ENCODE measurements around the gene MBOAT1.
"Not testable (repeated sequence)": the region's sequence is repeated elsewhere in the genome, so short reads cannot be mapped to it uniquely, and the experiment has no call there.

The MBOAT1 gene

DNA sequence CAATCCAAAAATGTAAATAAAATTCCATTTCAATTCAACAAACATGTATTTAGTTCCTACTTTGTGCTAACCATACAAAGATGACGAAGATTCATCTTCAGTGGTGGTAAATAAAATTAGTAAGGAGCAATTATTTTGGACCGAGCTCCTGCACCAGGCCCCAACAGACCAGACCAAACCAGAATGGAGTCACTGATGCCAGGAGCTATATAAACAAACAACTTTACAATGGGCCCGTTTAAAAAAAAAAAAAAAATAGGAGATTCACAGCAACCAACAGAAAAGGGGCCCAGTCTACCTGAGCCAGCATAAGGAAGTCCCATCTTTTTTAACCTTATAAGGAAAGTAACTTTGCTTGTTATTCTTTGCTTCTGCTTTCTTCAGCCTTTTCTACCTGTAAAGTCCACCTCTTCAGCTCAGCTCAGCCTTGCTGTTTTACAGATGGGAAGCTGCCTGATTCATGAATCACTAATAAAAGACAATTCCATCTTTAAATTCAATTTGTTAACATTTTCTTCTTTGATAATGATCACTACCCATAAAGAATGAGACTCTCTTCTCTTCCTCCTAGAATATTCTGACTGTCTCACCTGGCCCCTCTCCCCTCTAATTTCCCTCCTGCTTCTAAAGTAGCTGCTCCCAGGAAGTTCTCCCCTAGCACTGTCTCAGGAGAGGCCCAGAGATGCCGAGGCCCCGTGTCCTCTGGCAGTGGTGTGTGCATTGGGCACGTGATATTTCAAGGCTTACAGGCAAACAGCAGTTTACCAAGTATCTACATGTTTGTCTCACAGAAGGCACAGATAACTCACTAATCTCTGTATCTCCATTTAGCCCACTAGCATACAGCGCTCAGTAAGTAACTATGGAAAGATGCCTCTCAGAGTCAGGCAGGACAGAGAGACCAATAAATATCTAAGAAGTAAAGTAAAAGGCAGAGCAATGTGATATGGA is 8.4 kb downstream of the MBOAT1 start:
- no peak for DNase-seq (ENCODE audit: low read depth)

DNA sequence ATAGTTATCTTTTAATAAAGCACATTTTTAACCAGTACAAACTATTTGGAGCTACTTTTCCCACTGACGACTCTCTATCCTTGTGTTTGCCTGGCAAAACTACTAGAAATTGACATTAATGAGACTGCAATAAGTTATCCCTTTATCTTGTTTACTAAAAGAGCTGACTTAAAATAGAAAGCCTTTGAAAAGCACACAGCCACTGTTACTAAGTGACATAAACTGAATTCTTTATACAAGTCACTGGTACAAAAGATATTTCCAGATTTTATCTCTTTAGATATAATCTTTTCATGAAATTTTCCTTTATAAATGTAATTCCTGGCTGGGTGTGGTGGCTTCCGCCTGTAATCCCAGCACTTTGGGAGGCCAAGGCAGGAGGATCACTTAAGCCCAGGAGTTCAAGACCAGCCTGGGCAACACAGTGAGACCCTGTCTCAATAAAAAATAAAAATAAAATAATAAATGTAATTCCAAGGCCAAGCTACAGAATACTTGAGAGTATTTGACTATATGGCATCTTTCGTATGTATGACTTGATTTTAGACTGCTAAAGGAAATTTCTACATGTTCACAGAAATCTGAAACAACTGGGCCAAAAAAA is 9.5 kb downstream of the MBOAT1 start:
- DNase-seq (ENCODE audit: low read depth), result no peak

DNA sequence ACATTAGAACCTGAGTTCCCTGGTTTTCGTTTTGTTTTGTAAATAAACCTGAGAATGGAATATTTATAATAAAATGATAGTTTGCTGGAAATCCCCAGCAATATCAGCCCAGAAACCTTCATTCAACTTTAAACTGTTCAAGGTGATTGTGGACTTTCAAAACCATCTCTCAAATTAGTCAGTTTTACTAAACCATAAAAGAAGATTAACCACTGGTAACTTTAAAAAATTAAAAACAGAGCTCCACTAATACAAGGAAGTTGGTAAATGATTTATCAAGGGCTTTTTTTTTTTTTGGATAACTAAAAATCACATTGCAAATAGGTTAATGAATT is 10.0 kb downstream of the MBOAT1 start:
- DNase-seq (ENCODE audit: low read depth), result no peak

DNA sequence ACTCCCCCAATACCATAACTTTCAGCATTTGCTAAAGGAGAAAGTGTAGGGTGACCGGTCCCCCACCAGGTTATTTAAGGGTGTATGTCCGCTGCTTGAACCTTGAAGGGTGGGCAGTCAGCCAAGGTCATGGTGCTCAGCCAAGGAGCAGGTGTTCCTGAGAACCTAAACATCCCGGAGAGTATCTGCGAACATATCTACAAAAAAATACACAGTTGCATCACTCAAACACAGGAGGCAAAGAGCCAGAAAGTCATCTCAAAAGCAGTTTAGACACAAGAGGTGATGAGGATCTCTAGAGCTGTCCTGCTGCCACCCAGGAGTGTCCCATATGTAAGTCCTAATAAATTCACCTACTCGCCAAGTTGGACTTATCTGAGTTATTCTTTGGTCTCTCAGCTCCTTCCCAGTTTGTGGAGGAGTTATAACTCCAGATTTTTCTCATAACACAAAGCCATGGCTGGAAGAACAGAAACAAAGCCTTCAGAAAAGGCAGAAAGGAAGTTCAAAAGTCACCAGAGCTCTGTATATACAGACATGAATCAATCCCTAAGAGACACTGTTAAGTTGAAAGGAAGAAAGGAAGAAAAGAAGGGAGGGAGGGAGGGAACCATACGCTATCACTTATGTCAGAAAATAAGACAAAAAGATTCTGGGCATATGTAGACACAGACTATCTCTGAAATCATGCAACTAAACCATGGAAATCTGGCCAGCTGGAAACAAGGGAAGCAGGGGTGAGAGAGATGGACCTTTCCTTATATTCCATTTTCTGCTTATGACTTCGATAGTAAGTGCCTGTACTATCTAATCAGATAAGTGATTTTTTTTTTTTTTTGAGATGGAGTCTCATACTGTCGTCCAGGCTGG is 11.3 kb downstream of the MBOAT1 start:
- DNase-seq (ENCODE audit: low read depth), result no peak

DNA sequence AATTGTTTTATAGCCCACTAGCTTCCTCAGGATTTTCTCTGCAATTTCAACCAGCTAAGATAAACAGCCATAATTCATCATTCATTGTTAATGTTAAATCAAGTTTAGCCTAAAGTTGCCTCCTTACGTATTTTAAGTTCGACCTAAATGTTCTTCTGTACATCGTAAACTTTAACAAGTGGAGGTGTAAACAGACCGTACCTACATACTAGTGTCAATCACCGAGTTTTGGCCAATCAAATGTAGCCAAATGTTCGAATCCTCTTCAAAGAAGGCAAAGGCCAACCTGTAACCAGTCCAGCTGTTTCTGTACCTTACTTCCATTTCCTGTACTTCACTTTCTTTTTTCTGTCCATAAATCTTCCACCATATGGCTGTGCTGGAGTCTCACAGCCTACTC is 13.5 kb downstream of the MBOAT1 start:
- no peak for DNase-seq (ENCODE audit: low read depth)

DNA sequence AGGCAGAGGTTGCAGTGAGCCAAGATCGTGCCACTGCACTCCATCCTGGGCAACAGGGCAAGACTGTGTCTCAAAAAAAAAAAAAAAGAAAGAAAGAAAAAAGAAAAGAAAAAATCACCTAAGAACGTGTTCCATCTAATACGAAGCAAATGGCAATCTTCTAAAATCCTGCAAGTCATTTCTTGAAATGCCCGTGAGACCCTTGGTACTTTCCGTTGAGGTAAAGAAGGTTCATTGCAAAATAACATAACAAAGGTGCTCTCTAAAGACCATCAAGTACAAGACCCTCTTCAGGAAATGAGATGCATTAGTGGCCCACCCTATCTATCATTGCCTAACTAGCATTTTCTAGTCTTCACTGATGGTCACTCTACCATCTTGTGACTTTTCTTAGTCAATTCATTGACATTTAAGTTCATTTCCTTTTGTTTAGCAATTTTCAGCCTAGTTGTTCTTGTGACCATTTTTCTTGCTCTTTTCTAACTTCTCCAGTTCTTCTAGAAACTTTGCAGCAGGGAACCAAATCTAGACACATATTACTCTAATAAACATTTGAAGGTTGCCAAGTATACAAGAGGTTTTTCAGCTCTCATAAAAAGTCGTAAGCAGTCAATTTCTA is 14.0 kb downstream of the MBOAT1 start:
- no peak for DNase-seq (ENCODE audit: low read depth)

DNA sequence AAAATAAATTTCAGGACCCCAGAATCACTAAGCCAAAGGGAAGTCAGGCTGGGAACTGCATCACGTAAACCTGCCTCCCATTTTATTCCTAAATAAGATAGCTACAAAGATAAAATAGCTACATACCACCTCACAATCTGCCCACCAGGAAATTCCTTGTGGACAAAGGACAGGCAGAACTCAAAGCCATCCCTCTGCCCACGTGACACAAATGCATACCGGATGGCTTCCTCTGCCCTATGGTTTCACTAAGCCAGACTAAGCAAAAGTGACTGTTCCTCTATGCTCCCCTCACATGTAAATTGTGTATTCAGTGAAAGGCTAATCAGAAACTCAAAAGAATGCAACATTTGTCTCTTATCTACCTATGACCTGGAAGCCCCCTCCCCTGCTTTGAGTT is 15.0 kb downstream of the MBOAT1 start:
- no peak for DNase-seq (ENCODE audit: low read depth)

DNA sequence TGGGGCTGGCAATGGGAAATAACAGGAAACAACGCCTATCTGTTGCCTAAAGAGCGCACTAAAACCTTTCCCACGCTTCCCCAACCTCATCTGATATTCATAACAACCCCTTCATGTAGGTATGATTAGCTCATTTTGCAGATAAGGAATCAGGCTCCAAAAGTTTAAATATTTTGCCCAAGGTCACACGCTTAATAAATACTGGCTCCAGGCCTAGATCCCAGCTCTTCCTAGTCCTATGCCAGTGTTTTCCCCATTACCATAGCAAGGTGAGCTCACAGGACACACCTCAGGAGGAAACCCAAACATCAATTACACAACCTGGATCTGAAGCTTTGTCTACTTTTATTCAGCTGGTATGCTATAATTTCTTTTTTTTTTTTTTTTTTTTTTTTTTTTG is 19.6 kb downstream of the MBOAT1 start:
- DNase-seq (ENCODE audit: low read depth), result no peak

DNA sequence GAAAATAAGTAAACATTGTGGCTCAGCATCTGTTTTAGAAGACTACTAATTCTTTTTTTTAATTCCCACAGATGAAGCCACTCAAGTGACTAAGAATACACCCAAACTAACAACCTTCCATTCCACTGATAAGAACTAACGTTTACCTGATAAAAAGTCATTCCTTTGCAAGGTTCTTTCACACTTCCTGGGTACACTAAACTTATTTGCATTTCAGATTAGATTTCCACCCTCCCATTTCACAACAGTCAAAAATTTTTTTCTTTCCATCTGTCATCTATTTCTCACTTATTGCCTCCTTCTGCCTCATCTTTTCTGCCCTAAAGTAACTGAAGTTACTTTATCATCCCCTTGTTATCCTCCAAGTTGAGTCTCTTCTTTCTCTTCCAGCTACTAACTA is 20.3 kb downstream of the MBOAT1 start:
- DNase-seq (ENCODE audit: low read depth), result no peak

DNA sequence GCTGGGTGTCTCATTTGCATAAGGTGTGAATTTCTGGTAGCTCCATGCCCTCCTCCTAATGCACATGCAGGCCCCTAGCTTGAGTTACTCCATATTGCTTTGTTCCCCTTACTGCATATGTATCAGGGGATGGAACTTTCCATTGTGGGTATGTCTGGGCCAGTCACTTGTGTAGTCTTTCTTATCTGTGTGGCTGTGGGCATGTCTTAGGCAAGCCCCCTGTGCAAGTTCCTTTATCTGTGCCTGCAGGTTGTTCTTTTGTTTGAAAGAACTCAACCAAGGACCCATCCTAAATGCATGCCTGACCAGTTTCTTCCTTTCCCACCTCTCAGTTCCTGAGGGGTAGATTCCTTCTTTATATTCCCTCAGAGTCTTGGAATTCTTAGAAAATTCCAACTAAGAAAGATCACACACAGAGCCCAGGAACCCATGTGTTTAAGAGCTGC is 23.6 kb downstream of the MBOAT1 start:
- DNase-seq (ENCODE audit: low read depth), result no peak

DNA sequence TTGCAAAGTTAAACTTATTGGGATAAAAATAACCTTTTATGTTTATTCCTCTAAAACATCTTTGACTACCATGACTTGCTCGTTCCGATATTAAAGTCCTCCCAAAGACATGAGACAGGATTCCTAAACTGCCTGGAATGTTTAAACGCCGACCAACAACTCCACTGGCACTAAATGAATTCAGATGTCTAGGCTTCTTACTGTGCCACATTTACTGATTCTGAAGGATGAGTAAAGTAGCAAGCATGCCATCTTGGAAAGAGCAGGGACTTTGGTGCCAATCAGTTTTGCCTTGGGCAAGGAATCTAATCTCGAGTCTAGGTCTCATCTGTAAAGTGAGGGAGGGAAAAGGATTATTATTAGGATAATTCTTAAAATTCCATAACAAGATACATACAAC is 25.3 kb downstream of the MBOAT1 start:
- DNase-seq (ENCODE audit: low read depth), result peak; percentile 48

DNA sequence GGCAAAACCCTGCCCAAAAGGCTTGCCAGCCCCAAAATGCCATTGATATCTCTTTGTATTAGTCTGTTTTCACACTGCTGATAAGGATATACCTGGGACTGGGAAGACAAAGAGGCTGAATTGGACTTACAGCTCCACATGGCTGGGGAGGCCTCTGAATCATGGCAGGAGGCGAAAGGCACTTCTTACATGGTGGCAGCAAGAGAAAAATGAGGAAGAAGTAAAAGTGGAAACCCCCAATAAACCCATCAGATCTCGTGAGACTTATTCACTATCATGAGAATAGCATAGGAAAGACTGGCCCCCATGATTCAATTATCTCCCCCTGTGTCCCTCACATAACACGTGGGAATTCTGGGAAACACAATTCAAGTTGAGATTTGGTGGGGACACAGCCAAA is 28.6 kb downstream of the MBOAT1 start:
- no peak for DNase-seq (ENCODE audit: low read depth)

DNA sequence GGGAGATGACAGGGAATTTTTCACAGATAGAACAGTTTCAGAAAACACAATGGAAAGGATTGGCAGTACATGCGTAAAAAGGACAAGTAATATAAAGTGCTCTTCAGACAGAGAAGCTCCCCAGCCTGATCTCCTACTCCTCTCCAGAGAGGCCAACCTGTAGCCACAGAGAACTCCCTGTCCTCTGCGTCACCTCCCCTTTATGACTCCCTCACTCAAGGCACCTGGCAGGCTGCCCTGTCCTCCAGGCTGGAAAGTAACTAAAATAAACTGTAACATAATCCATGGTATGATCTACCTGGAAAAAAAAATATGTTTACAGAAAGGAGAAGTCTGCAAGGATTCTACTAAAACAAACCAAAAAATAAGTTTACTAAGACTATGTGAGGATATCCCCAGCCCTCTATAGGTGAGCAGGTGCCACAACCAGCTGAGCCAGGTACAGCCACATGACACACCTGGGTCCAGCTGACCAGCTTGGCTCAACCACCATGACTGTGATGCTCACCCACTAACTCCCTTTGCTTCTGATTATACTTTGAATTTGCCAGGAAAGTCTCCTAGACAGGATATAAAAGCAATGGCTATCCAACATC is 29.2 kb downstream of the MBOAT1 start:
- DNase-seq (ENCODE audit: low read depth), result no peak

DNA sequence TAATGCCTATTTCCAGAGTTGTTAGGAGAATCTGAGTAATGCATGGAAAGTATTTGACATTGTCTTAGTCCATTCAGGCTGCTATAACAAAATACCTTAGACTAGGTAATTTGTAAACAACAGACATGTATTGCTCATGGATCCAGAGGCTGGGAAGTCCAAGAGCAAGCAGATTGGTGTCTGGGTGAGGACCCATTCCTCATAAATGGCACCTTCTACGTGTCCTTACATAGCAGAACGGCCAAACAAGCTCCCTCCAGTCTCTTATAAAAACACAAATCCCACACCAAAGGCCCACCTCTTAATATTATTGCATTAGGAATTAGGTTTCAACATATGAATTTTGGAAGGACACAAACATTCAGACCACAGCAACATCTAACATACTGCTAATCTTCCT is 30.2 kb downstream of the MBOAT1 start:
- DNase-seq (ENCODE audit: low read depth), result no peak

DNA sequence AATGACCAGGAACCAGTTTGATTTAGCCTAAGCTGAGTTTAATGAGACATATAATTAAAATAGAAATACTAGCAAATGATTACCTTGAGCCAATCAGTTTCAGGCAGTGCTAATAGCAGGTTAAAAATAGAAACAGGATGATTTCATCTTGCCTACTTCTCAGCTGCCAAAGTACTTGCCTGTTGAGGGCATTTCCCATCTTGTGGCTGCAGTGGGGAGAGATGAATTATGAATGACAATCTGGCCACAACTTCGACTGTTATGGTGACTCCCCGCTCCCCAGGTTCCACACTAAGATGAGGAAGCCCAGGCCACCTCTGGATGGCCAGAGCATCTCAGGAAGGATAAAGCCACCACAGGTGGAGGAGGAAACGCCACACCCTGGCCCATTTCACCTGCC is 31.3 kb downstream of the MBOAT1 start:
- DNase-seq (ENCODE audit: low read depth), result no peak

DNA sequence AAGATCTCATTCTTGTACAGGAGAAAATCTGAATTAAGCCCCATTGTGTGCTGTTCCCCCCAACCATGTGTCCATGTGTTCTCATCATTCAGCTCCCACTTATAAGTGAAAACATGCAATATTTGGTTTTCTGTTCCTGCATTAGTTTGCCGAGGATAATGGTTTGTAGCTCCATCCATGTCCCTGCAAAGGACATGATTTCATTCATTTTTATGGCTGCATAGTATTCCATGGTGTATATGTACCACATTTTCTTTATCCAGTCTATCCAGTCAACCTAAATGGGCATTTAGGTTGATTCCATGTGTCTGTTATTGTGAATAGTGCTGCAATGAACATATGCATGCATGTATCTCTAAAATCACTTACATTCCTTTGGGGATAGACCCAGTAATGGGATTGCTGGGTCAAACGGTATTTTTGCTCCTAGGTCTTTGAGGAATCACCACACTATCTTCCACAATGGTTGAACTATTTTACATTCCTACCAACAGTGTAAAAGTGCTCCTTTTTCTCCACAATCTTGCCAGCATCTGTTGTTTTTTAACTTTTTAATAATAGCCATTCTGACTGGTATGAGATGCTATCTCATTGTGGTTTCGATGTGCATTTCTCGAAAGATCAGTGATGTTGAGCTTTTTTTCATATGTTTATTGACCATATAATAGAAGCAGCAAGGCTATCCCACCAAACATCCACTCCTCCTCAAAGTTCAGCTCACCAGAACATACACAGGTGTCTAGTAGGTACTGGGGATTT is 32.8 kb downstream of the MBOAT1 start:
- not testable (repeated sequence) for DNase-seq (ENCODE audit: low read depth)

DNA sequence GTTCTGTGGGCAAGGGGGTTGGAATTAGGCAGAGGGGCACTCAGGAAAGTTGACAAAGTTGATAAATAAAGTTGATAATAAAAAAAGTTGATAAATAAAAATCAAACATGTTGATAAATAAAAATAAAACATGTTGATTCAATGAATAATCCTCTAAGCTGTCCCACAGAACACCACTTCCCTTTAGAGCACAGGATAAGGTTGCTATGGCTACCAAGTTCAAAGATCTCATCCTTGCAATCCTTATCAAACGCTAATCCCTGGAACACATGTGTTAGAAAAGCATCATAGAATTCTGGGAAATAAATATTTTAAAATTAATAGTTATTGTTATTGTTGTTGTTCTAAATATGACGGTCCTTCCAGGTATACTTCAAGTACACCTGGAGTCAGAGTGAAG is 33.9 kb downstream of the MBOAT1 start:
- no peak for DNase-seq (ENCODE audit: low read depth)

DNA sequence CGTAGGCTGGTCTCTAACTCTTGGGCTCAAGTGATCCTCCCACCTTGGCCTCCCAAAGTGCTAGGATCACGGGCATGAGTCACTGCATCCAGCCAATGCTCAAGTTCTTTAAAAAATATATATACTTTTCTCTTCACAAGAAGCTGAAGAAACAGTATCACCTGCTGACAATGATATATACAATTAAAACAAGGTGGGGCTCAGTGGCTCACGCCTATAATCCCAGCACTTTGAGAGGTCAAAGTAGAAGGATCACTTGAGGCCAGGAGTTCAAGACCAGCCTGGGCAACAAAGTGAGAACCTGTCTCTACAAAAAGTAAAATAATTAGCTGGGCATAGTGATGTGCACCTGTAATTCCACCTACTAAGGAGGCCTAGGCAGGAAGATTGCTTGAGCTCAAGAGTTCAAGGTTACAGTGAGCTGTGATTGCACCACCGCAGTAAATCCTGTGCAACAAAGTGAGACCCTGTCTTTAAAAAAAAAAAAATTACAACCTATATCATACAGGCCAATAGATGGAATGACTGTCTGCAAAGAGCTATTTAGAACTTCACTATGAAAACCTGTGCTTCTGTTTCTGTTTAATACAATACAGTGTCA is 36.4 kb downstream of the MBOAT1 start:
- no peak for DNase-seq (ENCODE audit: low read depth)

DNA sequence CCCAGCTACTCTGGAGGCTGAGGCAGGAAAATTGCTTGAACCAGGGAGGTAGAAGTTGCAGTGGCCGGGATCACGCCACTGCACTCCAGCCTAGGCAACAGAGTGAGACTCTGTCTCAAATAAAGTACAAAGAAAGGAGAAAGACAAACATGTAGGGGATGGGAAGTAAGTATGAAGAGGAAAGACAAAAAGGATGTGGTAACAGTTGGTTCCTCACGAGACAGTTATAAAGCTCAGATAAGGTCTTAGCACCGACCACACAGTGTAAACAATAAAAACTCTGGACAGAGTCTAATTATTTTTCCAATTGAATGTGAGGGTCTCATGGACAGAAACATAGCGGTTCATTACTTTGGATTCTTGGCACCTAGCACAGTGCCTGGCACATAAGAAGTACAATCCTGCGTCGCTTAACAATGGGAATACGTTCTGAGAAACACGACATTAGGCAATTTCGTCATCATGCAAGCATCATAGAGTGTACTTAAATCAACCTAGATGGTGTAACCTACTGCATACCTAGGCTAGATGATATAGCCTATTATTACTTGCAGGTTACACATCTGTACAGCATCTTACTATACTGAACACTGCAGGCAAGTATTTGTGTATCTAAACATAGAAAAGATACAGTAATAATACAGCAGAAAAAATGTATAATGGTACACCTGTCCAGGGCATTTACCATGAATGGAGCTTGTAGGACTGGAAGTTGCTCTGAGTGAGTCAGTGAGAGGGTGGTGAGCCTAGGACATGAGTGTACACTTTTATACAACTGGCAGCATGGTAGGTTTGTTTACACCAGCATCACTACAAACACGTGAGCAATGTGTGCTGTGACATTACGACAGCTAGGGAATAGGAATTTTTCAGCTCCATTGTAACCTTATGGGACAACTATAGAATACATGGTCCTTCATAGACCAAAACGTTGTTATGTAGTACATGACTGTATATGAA is 38.2 kb downstream of the MBOAT1 start:
- DNase-seq (ENCODE audit: low read depth), result no peak
